Measurements from ENCODE around the gene RABGAP1L. TPM values are rescaled to one million over a fixed set of nuclear protein-coding genes. Genes with fewer than 3 reads are reported as not detected.

The RABGAP1L gene
- polyA plus RNA-seq, 4 donors = 20.6 to 53.9 (median 25.1) TPM

DNA sequence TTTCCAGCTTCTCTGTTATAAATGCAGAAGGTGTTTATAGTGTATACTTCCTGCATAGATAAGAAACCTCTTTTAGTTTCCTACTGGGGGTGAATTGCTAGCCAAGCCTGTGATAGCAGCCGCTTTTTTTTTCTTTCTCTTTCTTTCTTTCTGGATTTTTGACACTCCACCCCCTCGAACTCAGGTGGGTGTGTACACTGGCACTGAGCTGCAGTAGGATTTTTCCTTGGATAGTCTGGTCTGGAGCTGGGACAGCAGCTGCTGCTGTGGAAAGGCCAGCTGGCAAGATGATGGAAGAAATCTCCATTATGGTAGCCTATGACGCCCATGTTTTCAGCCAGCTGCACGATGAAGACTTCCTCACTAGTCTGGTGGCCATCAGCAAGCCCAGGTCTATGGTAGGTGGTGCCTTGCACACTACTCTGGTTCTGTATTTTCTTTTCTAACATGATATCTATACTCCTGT, 717.9 kb downstream of the RABGAP1L start:
- peaks cover 0 to 1% of the 10 kb centered on the region in 2 donors for H3K9me3 ChIP-seq (ENCODE audit: control insufficient read depth in 2 of 2, insufficient read depth in 1 of 2, low read depth in 1 of 2, low read length in 1 of 2)
- H3K27me3 ChIP-seq (ENCODE audit: control insufficient read depth in 3 of 3, insufficient read depth in 3 of 3, low read length in 3 of 3) = no peaks in the 10 kb centered on the region
- peaks cover 0 to 3% (median 0%) of the 10 kb centered on the region in 3 donors for H3K4me1 ChIP-seq (ENCODE audit: control insufficient read depth in 3 of 3, insufficient read depth in 2 of 3, low read depth in 1 of 3, low read length in 2 of 3)
- peak overlapping the region; percentile 62 to 93 (median 86) for H3K27ac ChIP-seq (ENCODE audit: low read depth in 1 of 3, low read length in 2 of 3)
- 5 to 40% (median 26%) methylated on average over 4 of the region's 4 CpGs for WGBS, 3 donors
- H3K36me3 ChIP-seq (ENCODE audit: control insufficient read depth in 3 of 3, insufficient read depth in 2 of 3, low read depth in 1 of 3, low read length in 3 of 3) = peaks cover 0 to 18% (median 4%) of the 10 kb centered on the region in 3 donors
- DNase-seq (peak; percentile 53 to 77), FAIRE-seq (no peak)
- H3K4me3 ChIP-seq (ENCODE audit: low read depth in 1 of 3, low read length in 3 of 3) = peak overlapping the region; percentile 4 to 44 (median 43)

DNA sequence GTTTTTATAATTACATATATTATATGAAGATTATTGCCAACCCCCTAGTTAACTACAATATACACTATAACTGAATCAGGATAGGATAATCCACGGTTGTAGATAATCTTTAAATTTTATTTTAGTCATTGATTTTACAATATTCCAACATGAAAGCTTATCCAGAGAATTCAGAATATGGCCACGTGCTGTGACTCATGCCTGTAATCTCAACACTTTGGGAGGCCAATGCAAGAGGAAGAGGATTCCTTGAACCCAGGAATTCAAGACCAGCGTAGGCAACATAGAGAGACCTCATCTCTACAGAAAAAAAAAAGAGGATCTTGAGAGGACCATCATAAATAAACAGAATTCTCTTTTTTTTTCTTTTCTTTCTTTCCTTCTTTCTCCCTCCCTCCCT, 720.9 kb downstream of the RABGAP1L start:
- no peak for FAIRE-seq

DNA sequence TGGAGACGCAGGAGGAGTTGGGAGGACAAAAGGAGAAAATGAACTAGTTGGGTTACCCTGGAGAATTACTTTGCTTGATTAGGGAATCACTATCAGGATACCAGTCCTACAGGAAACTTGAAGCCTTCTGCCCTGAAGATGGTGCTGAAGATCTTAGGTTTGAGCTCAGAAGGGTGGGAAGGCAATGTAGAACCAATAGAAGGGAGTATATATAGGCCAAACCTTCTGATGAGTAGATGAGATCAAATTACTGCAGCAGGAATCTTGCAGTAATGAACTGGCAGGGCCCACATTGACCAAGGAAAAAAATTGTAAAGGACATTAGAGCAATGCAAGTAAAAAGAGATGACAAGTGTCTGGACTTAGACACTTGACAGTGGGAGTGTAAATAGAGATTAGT, 724.1 kb downstream of the RABGAP1L start:
- FAIRE-seq (no peak), DNase-seq (peak in 1 of 2 donors; percentile 35)
- H3K9me3 ChIP-seq (ENCODE audit: control insufficient read depth in 2 of 2, insufficient read depth in 1 of 2, low read depth in 1 of 2, low read length in 1 of 2) = peaks cover 0 to 1% of the 10 kb centered on the region in 2 donors
- H3K4me3 ChIP-seq (ENCODE audit: low read depth in 1 of 3, low read length in 3 of 3) = no peak overlapping the region
- H3K27ac ChIP-seq (ENCODE audit: low read depth in 1 of 3, low read length in 2 of 3) = peak overlapping the region in 1 of 3 donors; percentile 43
- peaks cover 2 to 26% (median 8%) of the 10 kb centered on the region in 3 donors for H3K4me1 ChIP-seq (ENCODE audit: control insufficient read depth in 3 of 3, insufficient read depth in 2 of 3, low read depth in 1 of 3, low read length in 2 of 3)
- no peaks in the 10 kb centered on the region for H3K27me3 ChIP-seq (ENCODE audit: control insufficient read depth in 3 of 3, insufficient read depth in 3 of 3, low read length in 3 of 3)
- H3K36me3 ChIP-seq (ENCODE audit: control insufficient read depth in 3 of 3, insufficient read depth in 2 of 3, low read depth in 1 of 3, low read length in 3 of 3) = peaks cover 0 to 21% (median 4%) of the 10 kb centered on the region in 3 donors
- WGBS, 3 donors = 90 to 92% (median 90%) methylated on average over 1 of the region's 1 CpG

More for the DNA sequence above, 720.9 kb downstream of the RABGAP1L start:
- Histone ChIP-seq H3K27me3 (ENCODE audit: control insufficient read depth in 3 of 3, insufficient read depth in 3 of 3, low read length in 3 of 3) (no peaks in the 10 kb centered on the region), H3K4me3 (ENCODE audit: low read depth in 1 of 3, low read length in 3 of 3) (no peak overlapping the region), H3K4me1 (ENCODE audit: control insufficient read depth in 3 of 3, insufficient read depth in 2 of 3, low read depth in 1 of 3, low read length in 2 of 3) (peaks cover 0 to 14% (median 8%) of the 10 kb centered on the region in 3 donors), H3K9me3 (ENCODE audit: control insufficient read depth in 2 of 2, insufficient read depth in 1 of 2, low read depth in 1 of 2, low read length in 1 of 2) (peaks cover 0 to 1% of the 10 kb centered on the region in 2 donors), H3K36me3 (ENCODE audit: control insufficient read depth in 3 of 3, insufficient read depth in 2 of 3, low read depth in 1 of 3, low read length in 3 of 3) (peaks cover 0 to 18% (median 4%) of the 10 kb centered on the region in 3 donors), H3K27ac (ENCODE audit: low read depth in 1 of 3, low read length in 2 of 3) (no peak overlapping the region)
- 57 to 86% (median 72%) methylated on average over 3 of the region's 3 CpGs for WGBS, 3 donors
- DNase-seq = no peak

DNA sequence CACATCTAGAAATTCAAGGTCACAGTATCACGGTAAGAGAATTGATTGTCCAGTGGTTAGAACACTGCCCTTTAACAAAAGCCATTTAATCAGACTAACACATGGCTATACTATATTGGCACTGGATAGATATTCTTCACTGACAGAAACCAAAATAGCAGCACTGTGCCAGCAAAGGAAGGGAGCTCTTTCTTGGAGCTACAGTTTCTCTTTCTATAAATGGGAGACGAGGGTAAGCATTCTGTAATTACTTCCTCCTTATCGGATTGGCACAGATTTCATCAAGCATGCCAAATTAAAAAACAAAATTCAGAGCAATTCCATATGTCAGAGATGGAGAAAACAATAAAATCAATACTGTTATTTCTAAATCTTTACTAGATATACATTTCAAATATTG, 724.7 kb downstream of the RABGAP1L start:
- peaks cover 0 to 1% of the 10 kb centered on the region in 2 donors for H3K9me3 ChIP-seq (ENCODE audit: control insufficient read depth in 2 of 2, insufficient read depth in 1 of 2, low read depth in 1 of 2, low read length in 1 of 2)
- no peaks in the 10 kb centered on the region for H3K27me3 ChIP-seq (ENCODE audit: control insufficient read depth in 3 of 3, insufficient read depth in 3 of 3, low read length in 3 of 3)
- no peak overlapping the region for H3K4me3 ChIP-seq (ENCODE audit: low read depth in 1 of 3, low read length in 3 of 3)
- peaks cover 2 to 26% (median 8%) of the 10 kb centered on the region in 3 donors for H3K4me1 ChIP-seq (ENCODE audit: control insufficient read depth in 3 of 3, insufficient read depth in 2 of 3, low read depth in 1 of 3, low read length in 2 of 3)
- FAIRE-seq (no peak), DNase-seq (no peak)
- WGBS, 3 donors = 18 to 33% (median 32%) methylated on average over 3 of the region's 3 CpGs
- H3K36me3 ChIP-seq (ENCODE audit: control insufficient read depth in 3 of 3, insufficient read depth in 2 of 3, low read depth in 1 of 3, low read length in 3 of 3) = peaks cover 0 to 22% (median 4%) of the 10 kb centered on the region in 3 donors
- H3K27ac ChIP-seq (ENCODE audit: low read depth in 1 of 3, low read length in 2 of 3) = peak overlapping the region in 1 of 3 donors; percentile 28

DNA sequence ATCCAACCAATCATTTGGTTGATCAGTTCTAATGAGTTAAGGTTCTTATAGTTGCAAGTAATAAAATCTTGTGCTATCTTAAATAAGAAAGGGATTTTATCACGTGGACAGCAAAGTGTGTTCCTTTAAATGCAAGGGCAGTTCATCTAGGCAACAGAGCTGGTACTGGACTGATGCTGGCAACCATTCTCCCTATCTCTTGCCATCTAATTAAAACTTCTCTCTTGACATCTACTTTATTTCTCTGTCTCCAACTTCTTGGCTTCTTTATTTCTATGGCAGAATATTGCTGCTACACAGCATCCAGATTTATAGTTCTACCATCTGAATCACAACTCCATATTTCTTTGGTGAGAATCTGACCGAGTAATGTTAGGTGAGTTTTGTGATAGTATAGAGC, 725.2 kb downstream of the RABGAP1L start:
- DNase-seq = no peak
- Histone ChIP-seq H3K27me3 (ENCODE audit: control insufficient read depth in 3 of 3, insufficient read depth in 3 of 3, low read length in 3 of 3) (no peaks in the 10 kb centered on the region), H3K27ac (ENCODE audit: low read depth in 1 of 3, low read length in 2 of 3) (no peak overlapping the region), H3K9me3 (ENCODE audit: control insufficient read depth in 2 of 2, insufficient read depth in 1 of 2, low read depth in 1 of 2, low read length in 1 of 2) (peaks cover 0 to 1% of the 10 kb centered on the region in 2 donors), H3K4me3 (ENCODE audit: low read depth in 1 of 3, low read length in 3 of 3) (no peak overlapping the region), H3K4me1 (ENCODE audit: control insufficient read depth in 3 of 3, insufficient read depth in 2 of 3, low read depth in 1 of 3, low read length in 2 of 3) (peaks cover 2 to 26% (median 8%) of the 10 kb centered on the region in 3 donors), H3K36me3 (ENCODE audit: control insufficient read depth in 3 of 3, insufficient read depth in 2 of 3, low read depth in 1 of 3, low read length in 3 of 3) (peaks cover 0 to 24% (median 4%) of the 10 kb centered on the region in 3 donors)
- FAIRE-seq = no peak
- 52 to 76% (median 65%) methylated on average over 2 of the region's 2 CpGs for WGBS, 3 donors

DNA sequence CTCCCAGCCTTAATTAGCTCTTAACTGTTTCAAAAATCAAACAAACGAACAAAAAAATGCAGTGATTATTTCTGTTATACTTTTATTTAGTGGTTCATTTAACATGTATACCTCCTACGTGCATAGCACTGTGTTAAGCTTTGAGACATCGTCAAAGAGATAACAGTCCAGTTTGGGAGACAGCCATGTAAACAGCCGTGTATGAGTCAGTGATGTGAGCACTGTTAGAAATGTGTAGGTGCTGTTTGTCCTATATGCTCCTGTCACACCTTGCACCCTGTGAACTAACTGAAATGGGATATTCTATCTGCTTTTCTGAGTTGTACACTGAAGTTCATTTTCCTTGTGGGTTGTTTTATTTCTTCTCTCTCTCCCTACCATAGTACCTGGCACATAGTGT, 730.7 kb downstream of the RABGAP1L start:
- Histone ChIP-seq H3K4me3 (ENCODE audit: low read depth in 1 of 3, low read length in 3 of 3) (no peak overlapping the region), H3K27me3 (ENCODE audit: control insufficient read depth in 3 of 3, insufficient read depth in 3 of 3, low read length in 3 of 3) (no peaks in the 10 kb centered on the region), H3K9me3 (ENCODE audit: control insufficient read depth in 2 of 2, insufficient read depth in 1 of 2, low read depth in 1 of 2, low read length in 1 of 2) (no peaks in the 10 kb centered on the region), H3K36me3 (ENCODE audit: control insufficient read depth in 3 of 3, insufficient read depth in 2 of 3, low read depth in 1 of 3, low read length in 3 of 3) (peaks cover 0 to 24% (median 0%) of the 10 kb centered on the region in 3 donors), H3K27ac (ENCODE audit: low read depth in 1 of 3, low read length in 2 of 3) (no peak overlapping the region), H3K4me1 (ENCODE audit: control insufficient read depth in 3 of 3, insufficient read depth in 2 of 3, low read depth in 1 of 3, low read length in 2 of 3) (peaks cover 0 to 32% (median 5%) of the 10 kb centered on the region in 3 donors)
- DNase-seq = peak in 1 of 2 donors; percentile 22
- 34 to 67% (median 39%) methylated on average over 4 of the region's 4 CpGs for WGBS, 3 donors
- no peak for FAIRE-seq

DNA sequence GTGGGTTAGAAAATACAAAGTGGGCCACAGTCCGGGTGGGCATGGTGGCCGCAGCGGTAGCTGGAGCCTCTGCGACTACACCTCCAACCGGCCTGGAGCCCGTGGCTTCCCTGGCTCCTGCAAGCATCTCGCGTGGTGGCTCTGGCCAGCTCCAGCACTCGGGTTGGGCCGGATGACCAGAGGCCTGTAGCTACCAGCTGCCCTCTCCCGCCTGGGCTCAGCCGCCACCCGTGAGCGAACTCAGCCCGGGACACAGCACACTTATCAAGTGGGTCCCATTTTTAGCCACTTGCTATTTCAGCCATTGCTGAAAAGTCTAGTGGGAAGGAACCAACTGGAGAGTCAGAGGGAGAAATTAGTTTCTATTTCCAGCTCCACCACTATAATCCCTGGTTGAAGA, 732.7 kb downstream of the RABGAP1L start:
- no peaks in the 10 kb centered on the region for H3K27me3 ChIP-seq (ENCODE audit: control insufficient read depth in 3 of 3, insufficient read depth in 3 of 3, low read length in 3 of 3)
- no peak overlapping the region for H3K27ac ChIP-seq (ENCODE audit: low read depth in 1 of 3, low read length in 2 of 3)
- H3K9me3 ChIP-seq (ENCODE audit: control insufficient read depth in 2 of 2, insufficient read depth in 1 of 2, low read depth in 1 of 2, low read length in 1 of 2) = no peaks in the 10 kb centered on the region
- FAIRE-seq = no peak
- H3K4me1 ChIP-seq (ENCODE audit: control insufficient read depth in 3 of 3, insufficient read depth in 2 of 3, low read depth in 1 of 3, low read length in 2 of 3) = peaks cover 0 to 21% (median 3%) of the 10 kb centered on the region in 3 donors
- peaks cover 0 to 24% (median 0%) of the 10 kb centered on the region in 3 donors for H3K36me3 ChIP-seq (ENCODE audit: control insufficient read depth in 3 of 3, insufficient read depth in 2 of 3, low read depth in 1 of 3, low read length in 3 of 3)
- DNase-seq = no peak
- no peak overlapping the region for H3K4me3 ChIP-seq (ENCODE audit: low read depth in 1 of 3, low read length in 3 of 3)
- 97 to 98% (median 97%) methylated on average over 15 of the region's 15 CpGs for WGBS, 3 donors

DNA sequence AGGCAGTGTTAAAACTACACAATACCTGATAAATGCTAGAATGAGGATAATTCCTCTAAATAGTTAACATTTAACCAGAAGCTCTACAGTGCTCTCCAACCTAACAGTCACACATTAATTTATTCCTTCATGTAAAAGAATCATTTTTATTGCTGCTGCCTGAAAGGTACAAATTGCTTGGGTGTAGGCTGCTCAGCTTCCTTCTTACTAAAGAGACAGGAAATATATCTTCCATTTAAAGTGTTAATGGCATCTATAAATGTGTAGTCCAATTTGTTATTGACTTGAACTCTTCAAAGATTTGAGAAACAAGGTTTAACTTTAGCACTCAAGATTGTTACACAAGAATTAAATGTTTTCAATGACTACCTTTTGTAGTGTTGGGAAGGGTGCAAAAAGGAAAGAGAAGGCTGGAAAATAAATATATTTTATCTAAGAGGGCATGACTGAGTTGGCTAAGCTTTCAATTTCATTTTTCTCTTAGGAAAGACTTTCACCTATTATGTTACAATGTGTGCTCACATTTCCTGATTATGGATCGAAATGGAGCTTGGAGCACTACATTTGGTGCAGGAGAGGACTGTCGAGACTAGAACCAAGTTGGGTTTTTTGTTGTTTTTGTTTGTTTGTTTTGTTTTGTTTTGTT, 734.9 kb downstream of the RABGAP1L start:
- no peak overlapping the region for H3K4me3 ChIP-seq (ENCODE audit: low read depth in 1 of 3, low read length in 3 of 3)
- FAIRE-seq = no peak
- peak; percentile 55 to 68 for DNase-seq
- H3K4me1 ChIP-seq (ENCODE audit: control insufficient read depth in 3 of 3, insufficient read depth in 2 of 3, low read depth in 1 of 3, low read length in 2 of 3) = peaks cover 0 to 29% (median 3%) of the 10 kb centered on the region in 3 donors
- peaks cover 0 to 20% (median 0%) of the 10 kb centered on the region in 3 donors for H3K36me3 ChIP-seq (ENCODE audit: control insufficient read depth in 3 of 3, insufficient read depth in 2 of 3, low read depth in 1 of 3, low read length in 3 of 3)
- H3K9me3 ChIP-seq (ENCODE audit: control insufficient read depth in 2 of 2, insufficient read depth in 1 of 2, low read depth in 1 of 2, low read length in 1 of 2) = no peaks in the 10 kb centered on the region
- peak overlapping the region; percentile 20 to 57 (median 43) for H3K27ac ChIP-seq (ENCODE audit: low read depth in 1 of 3, low read length in 2 of 3)
- WGBS, 3 donors = 17 to 64% (median 38%) methylated on average over 2 of the region's 2 CpGs
- H3K27me3 ChIP-seq (ENCODE audit: control insufficient read depth in 3 of 3, insufficient read depth in 3 of 3, low read length in 3 of 3) = no peaks in the 10 kb centered on the region
